HepG2 (cell line): ENCODE measurements around the gene LMX1B. TPM values are rescaled to one million over a fixed set of nuclear protein-coding genes. Genes with fewer than 3 reads are reported as not detected.

Experiments
- ATAC-seq: fragments of 200-7000 bp; cut with Tn5 transposase; 3 replicates; pipeline ENCODE4 v1.9.1; 2020; ENCODE audit warnings: mild to moderate bottlenecking, moderate library complexity
- BruUV-seq: library from RNA; stranded (reverse); fragments of 400-500 nt; replicated peaks from 2 replicates; lab custom pipeline; 2021; lab: Mats Ljungman, UMichigan
- CTCF ChIA-PET: fragments of 300-600 bp; formaldehyde crosslinking; extraction: SDS; loops from one replicate; lab custom pipeline; 2021; ENCODE audit warnings: low total read pairs, inconsistent platforms, low intra/inter-chr PET ratio; lab: Yijun Ruan, JAX
- POLR2A ChIA-PET: fragments of 350-600 bp; sonication (Branson Sonifier 250); formaldehyde crosslinking; loops from one replicate; lab custom pipeline; 2020; ENCODE audit warnings: antibody characterized with exemption, inconsistent platforms; lab: Yijun Ruan, JAX
- DNase-seq: peaks from one replicate; pipeline ENCODE4 v3.0.0-alpha.2; 2015; ENCODE audit warnings: low spot score
- FAIRE-seq: peaks from 3 replicates; lab custom pipeline; 2011; peaks lifted over from hg19 to GRCh38; lab: Jason Lieb, UNC
- H2AFZ ChIP-seq: one replicate; pipeline ENCODE4 v1.6.1; 2011; ENCODE audit warnings: low read length, inconsistent platforms
- H3K27ac ChIP-seq: fragments of 300-600 bp; 3 replicates; pipeline ENCODE4 v1.8.0; 2011; ENCODE audit warnings: mixed run types, mild to moderate bottlenecking, mixed read lengths, low read length, inconsistent platforms; ENCODE audit not compliant: insufficient read depth; ENCODE audit errors: extremely low read length
- H3K27me3 ChIP-seq, 2 experiments: fragments of 200-600 bp in 1 of 2; 2 replicates in 1 of 2; 3 replicates in 1 of 2; pipeline versions ENCODE4 v1.6.0 to v1.8.0; 2011; ENCODE audit warnings: low read length in 2 of 2, mild to moderate bottlenecking in 2 of 2, moderate library complexity in 2 of 2, inconsistent platforms in 1 of 2; ENCODE audit not compliant: insufficient read depth in 2 of 2, control insufficient read depth in 1 of 2
- H3K36me3 ChIP-seq, 2 experiments: fragments of 200-600 bp in 1 of 2; replicated peaks in 1 of 2; 2 replicates in 1 of 2; 3 replicates in 1 of 2; pipeline versions ENCODE4 v1.5.1 to v1.8.0; 2011; ENCODE audit warnings: low read length in 2 of 2, inconsistent platforms in 1 of 2; ENCODE audit not compliant: insufficient read depth in 2 of 2, control insufficient read depth in 1 of 2
- H3K4me1 ChIP-seq: 2 replicates; pipeline ENCODE4 v1.5.1; 2012; ENCODE audit warnings: low read length, inconsistent platforms; ENCODE audit not compliant: insufficient read depth
- H3K4me2 ChIP-seq: 2 replicates; pipeline ENCODE4 v1.6.0; 2011; ENCODE audit warnings: low read depth, low read length, inconsistent platforms
- H3K4me3 ChIP-seq, 3 experiments: fragments of 200-600 bp in 1 of 3; sonication (generic), shearing (Covaris generic) in 1 of 3; replicated peaks in 1 of 3; 2 replicates each; pipeline ENCODE4 v1.5.1; 2011 to 2016; ENCODE audit warnings: low read length in 3 of 3, inconsistent platforms in 2 of 3, low read depth in 2 of 3, mild to moderate bottlenecking in 2 of 3, control low read depth in 1 of 3, mixed read lengths in 1 of 3; ENCODE audit not compliant: insufficient read depth in 1 of 3
- H3K79me2 ChIP-seq: one replicate; pipeline ENCODE4 v1.6.1; 2011; ENCODE audit warnings: low read length, inconsistent platforms; ENCODE audit not compliant: insufficient read depth
- H3K9ac ChIP-seq: 2 replicates; pipeline ENCODE4 v1.6.0; 2011; ENCODE audit warnings: mild to moderate bottlenecking, low read depth, low read length, inconsistent platforms; ENCODE audit not compliant: insufficient read depth
- H3K9me3 ChIP-seq: 2 replicates; pipeline ENCODE4 v1.5.1; 2012; ENCODE audit warnings: mild to moderate bottlenecking, low read length
- H4K20me1 ChIP-seq: 2 replicates; pipeline ENCODE4 v1.6.0; 2011; ENCODE audit warnings: inconsistent platforms, mild to moderate bottlenecking, low read length, moderate library complexity; ENCODE audit not compliant: insufficient read depth
- CEBPG ChIP-seq: IDR thresholded peaks from 2 replicates; pipeline ENCODE4 v1.6.1; 2016
- HOXA7 ChIP-seq: sonication (generic); formaldehyde crosslinking; IDR thresholded peaks from 2 replicates; pipeline ENCODE4 v1.8.1; 2022; ENCODE audit warnings: mild to moderate bottlenecking, missing genetic modification reagents, moderate library complexity
- LCORL ChIP-seq, 2 experiments: fragments of 450-650 bp in 1 of 2; sonication (generic) in 1 of 2; formaldehyde crosslinking in 1 of 2; IDR thresholded peaks; 2 replicates each; pipeline versions ENCODE4 v1.5.0 to v1.6.1; 2017 to 2020; ENCODE audit warnings: antibody characterized with exemption in 1 of 2, missing genetic modification reagents in 1 of 2
- MATR3 ChIP-seq: sonication (generic); formaldehyde crosslinking; IDR thresholded peaks from 2 replicates; pipeline ENCODE4 v1.4.0; 2020; ENCODE audit warnings: missing genetic modification reagents
- NR2C2 ChIP-seq: sonication (generic); formaldehyde crosslinking; IDR thresholded peaks from 2 replicates; pipeline ENCODE4 v1.4.0; 2020; ENCODE audit warnings: missing genetic modification reagents, mild to moderate bottlenecking, moderate library complexity, borderline replicate concordance
- SIX4 ChIP-seq: sonication (generic); formaldehyde crosslinking; IDR thresholded peaks from 2 replicates; pipeline ENCODE4 v1.4.0; 2020; ENCODE audit warnings: missing genetic modification reagents
- YEATS4 ChIP-seq: sonication (generic); formaldehyde crosslinking; IDR thresholded peaks from 2 replicates; pipeline ENCODE4 v1.4.0; 2020; ENCODE audit warnings: missing genetic modification reagents, borderline replicate concordance
- ZFP37 ChIP-seq: sonication (generic); formaldehyde crosslinking; IDR thresholded peaks from 2 replicates; pipeline ENCODE4 v1.4.0; 2020; ENCODE audit warnings: missing genetic modification reagents, borderline replicate concordance
- ZFP41 ChIP-seq: sonication (generic); formaldehyde crosslinking; IDR thresholded peaks from 2 replicates; pipeline ENCODE4 v1.4.0; 2020; ENCODE audit warnings: mild to moderate bottlenecking, missing genetic modification reagents, borderline replicate concordance
- ZNF180 ChIP-seq: sonication (generic); formaldehyde crosslinking; IDR thresholded peaks from 2 replicates; pipeline ENCODE4 v1.4.0; 2020; ENCODE audit warnings: low read depth, missing genetic modification reagents, borderline replicate concordance
- WGBS: methylation state at CpG from one replicate; pipeline ENCODE4 v1.1.6; 2017; ENCODE audit warnings: low lambda C conversion rate; 5-methylcytosine and 5-hydroxymethylcytosine counted together
- in situ Hi-C: cut with HindIII; loops from 2 replicates; pipeline ENCODE4 v1.10.0; 2017; ENCODE audit warnings: low pct_unique_long_range_greater_than_20kb; ENCODE audit not compliant: extremely low pct_ligation_motif_present
- intact Hi-C: fragments of 100-400 bp; cut with micrococcal nuclease; formaldehyde crosslinking; loops from one replicate; pipeline ENCODE4 v1.10.0; 2022; ENCODE audit not compliant: unreplicated experiment
- polyA plus RNA-seq, 8 experiments: library from polyadenylated mRNA; depleted of rRNA in 3 of 8; stranded (reverse) in 7 of 8; unstranded in 1 of 8; fragments of >200 nt; fragmentation: Illumina TruSeq in 4 of 8; extraction: Trizol in 4 of 8; gene quantifications; 2 replicates each; pipeline versions ENCODE4 v1.2.1 to v1.2.3, GENCODE V29; 2011 to 2016; ENCODE audit warnings: low read depth in 4 of 8, missing spikeins in 1 of 8, mixed read lengths in 1 of 8; ENCODE audit not compliant: insufficient read depth in 1 of 8
- total RNA-seq, 5 experiments: library from RNA; depleted of rRNA; stranded (reverse); fragments of >200 nt; fragmentation: Illumina TruSeq; extraction: Trizol; gene quantifications; 2 replicates each; pipeline ENCODE4 v1.2.3, GENCODE V29; 2016; ENCODE audit warnings: low read depth in 1 of 5
- TF ChIP-seq, protein P1 (sequence below): sonication (generic); formaldehyde crosslinking; IDR thresholded peaks from 2 replicates; pipeline ENCODE4 v1.4.0; 2020; ENCODE audit warnings: missing genetic modification reagents
- TF ChIP-seq, protein P2 (sequence below): sonication (generic); formaldehyde crosslinking; IDR thresholded peaks from 2 replicates; pipeline ENCODE4 v1.5.1; 2020; ENCODE audit warnings: mild to moderate bottlenecking, moderate library complexity, missing genetic modification reagents

Gene LMX1B
- total and polyA plus RNA-seq, 2 of the 13 experiments (the other 11 are each of a cell fraction or from before 2014, with no cell fraction given): not detected

DNA sequence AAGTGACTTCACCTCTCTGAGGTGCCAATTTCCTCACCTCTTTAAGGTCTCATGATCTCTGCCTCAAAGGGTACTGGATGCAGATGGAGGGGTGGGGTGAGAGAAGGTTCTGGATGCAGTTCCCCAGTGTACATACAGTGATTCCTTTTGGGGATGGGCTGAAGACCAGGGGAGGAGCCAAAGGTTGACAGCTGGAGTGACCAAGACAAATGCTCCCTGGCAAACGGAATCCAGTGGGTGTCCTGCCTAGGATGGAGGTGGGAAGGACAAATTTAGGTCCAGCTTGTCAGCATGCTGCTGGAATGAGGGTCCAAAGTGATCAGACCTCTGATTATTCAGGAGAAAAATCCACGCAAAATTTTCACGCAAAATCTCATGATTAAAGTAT lies 7.3 kb upstream of the LMX1B start (continued):
- TF ChIP-seq ZNF180 (CRISPR knock-in tag) (no peak), CEBPG (CRISPR knock-in tag) (no peak), LCORL (IDR thresholded peaks at IDR 0.05) (no peak), LCORL (CRISPR knock-in tag; IDR thresholded peaks at IDR 0.05) (no peak), ZFP37 (CRISPR knock-in tag) (no peak), YEATS4 (CRISPR knock-in tag) (no peak), SIX4 (CRISPR knock-in tag) (no peak), HOXA7 (no peak), ZFP41 (no peak), NR2C2 (no peak)
- TF ChIP-seq, protein P1, sequence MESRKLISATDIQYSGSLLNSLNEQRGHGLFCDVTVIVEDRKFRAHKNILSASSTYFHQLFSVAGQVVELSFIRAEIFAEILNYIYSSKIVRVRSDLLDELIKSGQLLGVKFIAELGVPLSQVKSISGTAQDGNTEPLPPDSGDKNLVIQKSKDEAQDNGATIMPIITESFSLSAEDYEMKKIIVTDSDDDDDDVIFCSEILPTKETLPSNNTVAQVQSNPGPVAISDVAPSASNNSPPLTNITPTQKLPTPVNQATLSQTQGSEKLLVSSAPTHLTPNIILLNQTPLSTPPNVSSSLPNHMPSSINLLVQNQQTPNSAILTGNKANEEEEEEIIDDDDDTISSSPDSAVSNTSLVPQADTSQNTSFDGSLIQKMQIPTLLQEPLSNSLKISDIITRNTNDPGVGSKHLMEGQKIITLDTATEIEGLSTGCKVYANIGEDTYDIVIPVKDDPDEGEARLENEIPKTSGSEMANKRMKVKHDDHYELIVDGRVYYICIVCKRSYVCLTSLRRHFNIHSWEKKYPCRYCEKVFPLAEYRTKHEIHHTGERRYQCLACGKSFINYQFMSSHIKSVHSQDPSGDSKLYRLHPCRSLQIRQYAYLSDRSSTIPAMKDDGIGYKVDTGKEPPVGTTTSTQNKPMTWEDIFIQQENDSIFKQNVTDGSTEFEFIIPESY (CRISPR knock-in tag): no peak
- TF ChIP-seq, protein P2, sequence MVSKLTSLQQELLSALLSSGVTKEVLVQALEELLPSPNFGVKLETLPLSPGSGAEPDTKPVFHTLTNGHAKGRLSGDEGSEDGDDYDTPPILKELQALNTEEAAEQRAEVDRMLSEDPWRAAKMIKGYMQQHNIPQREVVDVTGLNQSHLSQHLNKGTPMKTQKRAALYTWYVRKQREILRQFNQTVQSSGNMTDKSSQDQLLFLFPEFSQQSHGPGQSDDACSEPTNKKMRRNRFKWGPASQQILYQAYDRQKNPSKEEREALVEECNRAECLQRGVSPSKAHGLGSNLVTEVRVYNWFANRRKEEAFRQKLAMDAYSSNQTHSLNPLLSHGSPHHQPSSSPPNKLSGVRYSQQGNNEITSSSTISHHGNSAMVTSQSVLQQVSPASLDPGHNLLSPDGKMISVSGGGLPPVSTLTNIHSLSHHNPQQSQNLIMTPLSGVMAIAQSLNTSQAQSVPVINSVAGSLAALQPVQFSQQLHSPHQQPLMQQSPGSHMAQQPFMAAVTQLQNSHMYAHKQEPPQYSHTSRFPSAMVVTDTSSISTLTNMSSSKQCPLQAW (CRISPR knock-in tag): no peak
- TF ChIP-seq, all 625 proteins: peak for 0

- in situ Hi-C loops: no loop called here
- CTCF ChIA-PET: no interaction called here
- BruUV-seq: no TSS peak
Observed at GRCh38 chr9:126607086-126607485, 6.6 kb upstream of the LMX1B start.

More at GRCh38 chr9:126607086-126607485, 6.6 kb upstream of the LMX1B start:
- ATAC-seq (no peak), FAIRE-seq (no peak), DNase-seq (no peak)
- 0% methylated on average over 1 of the region's 1 CpG for WGBS
- intact Hi-C loops: no loop called here
- H4K20me1 ChIP-seq: peaks cover 5% of the 10 kb centered on the region; the same call in 1 of the 2 replicates
- no peak overlapping the region for H3K9ac ChIP-seq
- peaks cover 21 to 67% of the 10 kb centered on the region in 2 experiments for H3K27me3 ChIP-seq
- H3K4me1 ChIP-seq: peaks cover 28% of the 10 kb centered on the region
- no peak overlapping the region for H3K4me2 ChIP-seq
- no peak for TF ChIP-seq MATR3 (CRISPR knock-in tag)
- no peaks in the 10 kb centered on the region for H3K9me3 ChIP-seq
- no peak overlapping the region for H3K27ac ChIP-seq
- no peak overlapping the region for H2AFZ ChIP-seq
- POLR2A ChIA-PET: no interaction called here
- H3K4me3 ChIP-seq: no peak overlapping the region
- H3K79me2 ChIP-seq: no peaks in the 10 kb centered on the region
- H3K36me3 ChIP-seq: no peaks in the 10 kb centered on the region
